Hematopoietic multipotent progenitor cell treated with erythropoietin and hydrocortisone succinate and interleukin-3 and kit ligand, for 17 days (in vitro differentiated cells): ENCODE measurements around the gene PLEKHA6.

ENCODE experiments used
- DNase-seq: peaks from one replicate; pipeline ENCODE4 v3.0.0-alpha.2; 2015; ENCODE audit warnings: low spot score

The PLEKHA6 gene, protein sequence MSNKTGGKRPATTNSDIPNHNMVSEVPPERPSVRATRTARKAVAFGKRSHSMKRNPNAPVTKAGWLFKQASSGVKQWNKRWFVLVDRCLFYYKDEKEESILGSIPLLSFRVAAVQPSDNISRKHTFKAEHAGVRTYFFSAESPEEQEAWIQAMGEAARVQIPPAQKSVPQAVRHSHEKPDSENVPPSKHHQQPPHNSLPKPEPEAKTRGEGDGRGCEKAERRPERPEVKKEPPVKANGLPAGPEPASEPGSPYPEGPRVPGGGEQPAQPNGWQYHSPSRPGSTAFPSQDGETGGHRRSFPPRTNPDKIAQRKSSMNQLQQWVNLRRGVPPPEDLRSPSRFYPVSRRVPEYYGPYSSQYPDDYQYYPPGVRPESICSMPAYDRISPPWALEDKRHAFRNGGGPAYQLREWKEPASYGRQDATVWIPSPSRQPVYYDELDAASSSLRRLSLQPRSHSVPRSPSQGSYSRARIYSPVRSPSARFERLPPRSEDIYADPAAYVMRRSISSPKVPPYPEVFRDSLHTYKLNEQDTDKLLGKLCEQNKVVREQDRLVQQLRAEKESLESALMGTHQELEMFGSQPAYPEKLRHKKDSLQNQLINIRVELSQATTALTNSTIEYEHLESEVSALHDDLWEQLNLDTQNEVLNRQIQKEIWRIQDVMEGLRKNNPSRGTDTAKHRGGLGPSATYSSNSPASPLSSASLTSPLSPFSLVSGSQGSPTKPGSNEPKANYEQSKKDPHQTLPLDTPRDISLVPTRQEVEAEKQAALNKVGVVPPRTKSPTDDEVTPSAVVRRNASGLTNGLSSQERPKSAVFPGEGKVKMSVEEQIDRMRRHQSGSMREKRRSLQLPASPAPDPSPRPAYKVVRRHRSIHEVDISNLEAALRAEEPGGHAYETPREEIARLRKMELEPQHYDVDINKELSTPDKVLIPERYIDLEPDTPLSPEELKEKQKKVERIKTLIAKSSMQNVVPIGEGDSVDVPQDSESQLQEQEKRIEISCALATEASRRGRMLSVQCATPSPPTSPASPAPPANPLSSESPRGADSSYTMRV

GRCh38 chr1:204359474-204360255 is at the start of gene PLEKHA6:
Gene PLEKHA6 (minus strand): TSS chr1:204359929. CDS start chr1:204273727, 86,202 bp downstream.
- DNase-seq, result no peak

GRCh38 chr1:204409123-204409522 is 49.4 kb upstream of the PLEKHA6 start:
- DNase-seq, result no peak

DNA sequence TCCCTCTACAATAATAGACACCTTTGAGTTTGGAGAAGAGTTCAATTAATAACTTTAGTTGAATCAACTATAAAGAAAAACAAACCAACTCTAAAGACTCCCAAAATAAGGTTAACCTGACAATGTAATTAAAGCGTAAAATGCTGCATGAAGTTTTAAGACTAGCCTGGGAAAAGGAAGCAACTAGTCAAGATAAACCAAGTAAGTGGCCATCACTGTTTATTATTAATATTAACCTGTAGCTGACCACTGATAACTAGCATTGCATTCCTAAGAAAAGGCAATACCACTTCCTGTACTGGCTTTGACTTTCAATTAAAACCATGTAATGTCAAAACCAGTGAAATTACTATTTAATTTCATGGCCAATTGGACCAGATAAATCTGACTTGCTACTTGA is 48.9 kb upstream of the PLEKHA6 start:
- no peak for DNase-seq

DNA sequence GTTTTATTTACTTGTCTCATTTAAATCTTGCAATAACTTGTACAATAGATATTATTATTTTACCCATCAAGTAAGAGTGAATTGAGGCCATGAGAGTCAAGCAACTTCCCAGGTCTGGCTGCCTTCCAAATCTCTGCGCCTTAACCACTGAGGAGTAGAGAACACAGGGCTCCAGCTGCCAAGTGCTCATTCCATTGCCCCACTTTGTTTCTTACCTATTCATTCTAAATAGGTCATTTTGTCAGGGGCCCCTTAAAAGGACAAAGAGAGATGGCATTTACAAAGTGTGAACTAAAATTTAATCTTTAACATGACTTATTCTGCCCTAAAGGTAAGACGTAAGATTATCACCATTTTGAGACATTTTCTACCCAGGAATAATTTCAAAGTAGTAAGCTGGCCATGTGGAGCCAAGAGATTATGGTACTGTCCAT is 48.4 kb upstream of the PLEKHA6 start:
- peak; percentile 83 for DNase-seq

- DNase-seq, result peak; percentile 39
Measured at GRCh38 chr1:204407295-204407971, 47.7 kb upstream of the PLEKHA6 start.

- no peak for DNase-seq
Measured at GRCh38 chr1:204406621-204407020, 46.9 kb upstream of the PLEKHA6 start.

DNA sequence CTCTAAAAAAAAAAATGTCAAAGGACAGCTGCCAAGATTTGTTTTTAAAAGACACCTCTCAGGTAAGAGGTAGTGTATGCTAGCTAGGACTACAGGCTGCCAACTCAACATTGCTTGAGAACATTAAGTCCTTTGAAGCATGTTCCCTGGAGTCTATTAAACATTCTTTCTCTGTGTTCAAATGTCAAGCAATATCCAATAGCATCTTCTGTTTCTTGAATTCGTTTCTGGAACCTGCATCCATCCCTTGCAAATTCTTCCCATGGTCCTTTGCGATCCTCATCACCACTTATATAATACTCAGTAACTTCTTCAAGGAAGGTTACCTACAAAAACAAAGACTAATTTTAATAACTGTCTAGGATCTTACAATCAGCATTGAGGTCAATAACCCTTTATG is 46.3 kb upstream of the PLEKHA6 start:
- DNase-seq, result no peak

DNA sequence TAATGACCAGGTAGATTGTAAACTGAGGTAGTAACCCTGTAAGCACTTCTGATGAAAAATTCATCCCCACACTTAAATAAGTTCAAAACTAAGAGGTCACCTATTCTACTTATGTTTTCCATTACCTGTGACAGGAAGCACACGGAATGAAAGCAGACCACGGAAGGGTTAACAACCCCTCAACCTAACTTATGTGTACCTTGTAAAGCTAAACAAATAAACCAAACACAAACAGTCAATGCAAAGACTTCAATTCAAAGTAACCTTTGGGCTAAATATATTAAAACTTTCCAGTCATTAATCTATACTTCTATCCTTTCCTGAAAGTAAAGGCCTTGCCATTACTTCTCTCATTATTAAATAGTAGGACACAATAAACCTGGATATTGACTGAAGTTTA is 44.9 kb upstream of the PLEKHA6 start:
- DNase-seq, result no peak

DNA sequence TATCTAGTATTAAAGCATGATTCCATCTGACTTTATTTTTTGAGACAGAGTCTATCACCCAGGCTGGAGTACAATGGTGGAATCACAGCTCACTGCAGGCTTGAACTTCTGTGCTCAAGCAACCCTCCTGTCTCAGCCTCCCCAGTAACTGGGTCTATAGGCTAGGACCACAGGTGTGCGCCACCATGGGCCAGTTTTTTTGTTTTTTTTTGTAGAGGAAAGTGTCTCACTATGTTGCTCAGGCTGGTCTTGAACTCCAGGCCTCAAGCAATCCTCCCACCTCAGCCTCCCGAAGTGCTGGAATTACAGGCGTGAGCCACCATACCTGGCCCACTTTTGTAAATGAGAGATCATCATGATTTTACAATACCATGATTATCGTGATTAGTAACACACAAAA is 42.7 kb upstream of the PLEKHA6 start:
- DNase-seq, result no peak

DNA sequence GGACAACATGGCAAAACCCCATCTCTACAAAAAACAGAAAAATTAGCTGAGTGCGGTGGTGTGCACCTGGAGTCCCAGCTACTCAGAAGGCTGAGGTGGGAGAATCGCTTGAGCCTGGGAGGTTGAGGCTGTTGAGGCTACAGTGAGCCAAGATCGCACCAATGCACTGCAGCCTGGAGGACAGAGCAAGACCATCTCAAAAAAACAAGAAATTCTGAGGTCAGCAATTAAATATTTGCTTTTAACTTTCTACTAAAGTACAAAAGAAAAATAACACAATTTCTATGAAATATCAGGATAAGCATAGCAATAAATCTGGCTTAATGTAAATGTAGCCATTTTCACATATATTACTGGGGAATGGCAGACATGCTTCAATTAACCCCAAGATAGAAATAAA is 42.0 kb upstream of the PLEKHA6 start:
- DNase-seq, result no peak

DNA sequence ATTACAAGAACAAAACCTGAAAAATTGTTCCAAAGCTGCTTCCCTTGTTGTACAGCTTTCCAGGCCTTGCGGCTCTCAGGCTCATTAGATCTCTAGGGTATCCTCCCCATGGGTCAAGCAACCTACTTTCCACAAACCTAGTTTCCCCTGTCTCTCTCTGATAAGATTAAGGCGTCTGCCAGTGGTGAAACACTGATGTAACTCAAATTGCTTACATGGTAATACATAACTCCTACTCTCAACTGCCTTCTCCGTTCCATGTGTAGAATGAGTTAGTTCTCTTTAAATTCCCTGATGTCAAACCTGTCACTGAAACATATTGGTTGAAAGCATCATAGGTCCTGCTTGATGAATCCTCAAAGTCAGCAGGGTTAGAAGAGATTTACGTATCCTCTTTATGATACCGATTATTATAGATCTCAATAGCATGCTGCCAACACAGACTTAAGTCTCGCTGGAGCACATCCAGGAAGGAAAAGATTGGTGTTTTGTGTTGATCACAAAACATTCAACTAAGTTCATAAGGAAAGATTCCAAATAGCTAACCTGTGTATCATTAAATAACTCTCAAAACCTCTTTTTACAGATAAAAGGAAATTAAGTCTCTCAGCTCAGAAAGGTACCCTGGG is 41.3 kb upstream of the PLEKHA6 start:
- no peak for DNase-seq

- peak; percentile 83 for DNase-seq
Measured at GRCh38 chr1:204398197-204399125, 38.7 kb upstream of the PLEKHA6 start.

DNA sequence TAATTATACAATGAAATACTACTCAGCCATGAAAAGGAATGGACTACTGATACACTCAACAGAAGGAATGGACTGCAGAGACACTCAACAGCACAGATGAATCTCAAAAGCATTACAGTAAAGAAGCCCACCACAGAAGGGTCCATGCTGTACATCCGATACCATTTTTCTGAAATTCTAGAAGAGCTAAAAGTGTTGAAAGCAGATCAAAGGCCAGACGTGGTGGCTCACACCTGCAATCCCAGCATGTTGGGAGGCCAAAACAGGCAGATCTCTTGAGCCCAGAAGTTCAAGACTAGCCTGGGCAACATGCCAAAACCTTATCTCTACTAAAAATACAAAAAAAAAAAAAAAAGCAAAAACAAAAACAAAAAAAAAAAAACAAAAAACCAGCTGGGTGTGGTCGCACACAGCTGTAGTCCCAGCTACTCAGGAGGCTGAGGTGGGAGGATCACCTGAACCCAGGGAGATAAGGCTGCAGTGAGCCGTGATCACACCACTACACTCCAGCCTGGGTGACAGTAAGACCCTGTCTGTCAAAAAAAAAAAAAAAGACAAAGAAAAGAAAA is 36.4 kb upstream of the PLEKHA6 start:
- peak; percentile 48 for DNase-seq

DNA sequence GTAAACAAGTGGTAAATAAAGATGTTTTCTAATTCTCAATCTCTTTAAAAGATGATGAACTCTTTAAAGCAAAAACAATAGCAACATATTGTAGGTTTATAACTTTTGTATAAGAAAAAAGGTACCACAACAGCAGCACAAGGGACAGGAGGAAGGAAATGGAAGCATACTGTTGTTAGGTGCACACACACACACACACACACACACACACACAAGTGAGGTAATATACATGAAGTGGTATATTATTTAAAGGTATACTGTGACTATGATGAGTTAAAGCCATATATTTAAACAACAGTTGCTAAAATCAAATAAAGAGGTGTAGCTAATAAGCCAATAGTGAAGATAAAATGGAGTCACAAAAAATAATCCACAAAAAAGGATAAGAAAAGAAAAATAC is 31.9 kb upstream of the PLEKHA6 start:
- DNase-seq, result no peak

GRCh38 chr1:204390751-204391466 is 31.2 kb upstream of the PLEKHA6 start:
- no peak for DNase-seq

DNA sequence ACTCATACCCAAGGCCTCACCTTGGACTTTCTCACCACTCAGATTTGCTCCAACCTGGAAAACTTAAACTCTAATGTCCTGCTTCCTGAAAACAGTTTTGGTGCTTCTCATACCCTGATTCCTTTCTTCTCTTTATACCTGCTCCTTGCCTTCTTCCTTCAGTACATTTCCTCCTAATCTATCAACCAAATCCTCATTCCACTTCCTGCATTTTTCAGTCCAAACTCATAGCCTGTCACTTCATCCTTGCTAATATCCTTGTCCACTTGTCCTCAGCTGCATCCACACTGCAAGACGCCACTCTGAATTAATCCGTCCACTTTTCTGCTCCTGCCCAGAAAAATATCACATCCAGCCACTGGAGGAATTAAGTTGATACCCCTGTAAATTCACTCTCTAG is 26.0 kb upstream of the PLEKHA6 start:
- DNase-seq, result no peak

DNA sequence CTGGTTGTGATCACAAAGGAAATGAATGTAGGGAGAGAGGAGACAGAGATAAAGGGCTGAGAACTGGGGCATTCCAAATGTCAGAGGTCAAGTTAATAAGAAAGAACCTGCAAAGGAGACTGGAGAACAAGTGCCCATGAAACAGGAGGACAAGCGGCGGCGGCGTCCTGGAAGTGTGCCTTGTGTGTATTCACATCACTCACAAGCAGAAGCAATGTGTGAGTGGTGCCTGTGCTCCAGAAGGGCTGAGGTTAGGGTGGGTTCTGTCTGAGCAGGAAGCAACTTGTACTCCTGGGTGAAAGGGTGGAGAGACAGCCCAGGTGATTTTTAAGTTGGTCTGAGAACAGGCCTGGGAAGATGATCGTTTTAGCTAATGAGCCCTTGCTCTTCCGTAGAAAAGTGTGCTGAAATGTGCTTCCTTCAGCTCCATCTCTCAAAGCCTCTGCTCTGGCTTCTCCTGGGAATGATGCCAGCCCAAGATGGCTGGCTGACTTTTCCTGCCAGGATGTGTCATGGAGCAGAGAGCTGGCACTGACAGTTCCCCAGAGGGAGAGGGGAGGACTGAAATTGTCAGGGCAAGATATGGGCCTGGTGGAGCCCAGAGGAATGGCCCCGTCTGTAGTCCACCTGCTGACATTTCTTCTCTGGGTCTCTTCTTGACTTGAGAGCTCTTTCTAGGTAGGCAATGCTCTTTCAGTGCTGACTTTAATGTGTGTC is 25.1 kb upstream of the PLEKHA6 start:
- no peak for DNase-seq
